NOMO-1 treated with DMSO at 0.1 percent for 48 hours (cell line): Measurements from ENCODE around the gene CNTN1.

Experiments used
- DNase-seq: peaks from one replicate; lab custom pipeline; 2025; ENCODE audit not compliant: unreplicated experiment; lab: John Stamatoyannopoulos, UW

The CNTN1 gene

GRCh38 chr12:40768125-40768864 is 76.1 kb downstream of the CNTN1 start:
- DNase-seq = no peak

- DNase-seq = no peak
Measured at GRCh38 chr12:40769846-40770245, 77.6 kb downstream of the CNTN1 start.

GRCh38 chr12:40770781-40771180 is 78.5 kb downstream of the CNTN1 start:
- DNase-seq = no peak

- DNase-seq = no peak
Measured at GRCh38 chr12:40775661-40776060, 83.4 kb downstream of the CNTN1 start.

GRCh38 chr12:40784102-40784501 is 91.9 kb downstream of the CNTN1 start:
- DNase-seq = no peak

- no peak for DNase-seq
Measured at GRCh38 chr12:40788276-40788675, 96.0 kb downstream of the CNTN1 start.

GRCh38 chr12:40792792-40793386 is 100.7 kb downstream of the CNTN1 start:
- DNase-seq = no peak

GRCh38 chr12:40793471-40793870 is 101.2 kb downstream of the CNTN1 start:
- DNase-seq = no peak

GRCh38 chr12:40794087-40794486 is 101.8 kb downstream of the CNTN1 start:
- no peak for DNase-seq

GRCh38 chr12:40801082-40801481 is 108.8 kb downstream of the CNTN1 start:
- DNase-seq = no peak

- DNase-seq = no peak
Measured at GRCh38 chr12:40801861-40802260, 109.6 kb downstream of the CNTN1 start.

GRCh38 chr12:40802656-40803055 is 110.4 kb downstream of the CNTN1 start:
- no peak for DNase-seq

- DNase-seq = no peak
Measured at GRCh38 chr12:40819436-40820108, 127.3 kb downstream of the CNTN1 start.

GRCh38 chr12:40820794-40821484 is 128.7 kb downstream of the CNTN1 start:
- DNase-seq = no peak

- no peak for DNase-seq
Measured at GRCh38 chr12:40825156-40825555, 132.9 kb downstream of the CNTN1 start.

GRCh38 chr12:40827683-40828592 is 135.7 kb downstream of the CNTN1 start:
- DNase-seq = no peak

- no peak for DNase-seq
Measured at GRCh38 chr12:40828593-40828990, 136.4 kb downstream of the CNTN1 start.

GRCh38 chr12:40829738-40830144 is 137.5 kb downstream of the CNTN1 start:
- no peak for DNase-seq

GRCh38 chr12:40831916-40832315 is 139.7 kb downstream of the CNTN1 start:
- DNase-seq = no peak

GRCh38 chr12:40832668-40833067 is 140.4 kb downstream of the CNTN1 start:
- DNase-seq = no peak

GRCh38 chr12:40833818-40834217 is 141.6 kb downstream of the CNTN1 start:
- DNase-seq = no peak
